A549 treated with RU486 at 1 μM for 4 hours (cell line): Measurements from ENCODE around the gene PET117. TPM values are rescaled to one million over a fixed set of nuclear protein-coding genes. Genes with fewer than 3 reads are reported as not detected.

Source experiments
- total RNA-seq: library from RNA; stranded (reverse); fragments of 200-300 nt; extraction: Qiagen RNA extraction; gene quantifications from 5 replicates; pipeline ENCODE4 v1.2.3, GENCODE V29; 2022; ENCODE audit warnings: low read depth

Gene PET117, protein sequence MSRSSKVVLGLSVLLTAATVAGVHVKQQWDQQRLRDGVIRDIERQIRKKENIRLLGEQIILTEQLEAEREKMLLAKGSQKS
- 21.8 to 29.8 TPM (median 26.4 TPM) in 5 replicates for total RNA-seq

DNA sequence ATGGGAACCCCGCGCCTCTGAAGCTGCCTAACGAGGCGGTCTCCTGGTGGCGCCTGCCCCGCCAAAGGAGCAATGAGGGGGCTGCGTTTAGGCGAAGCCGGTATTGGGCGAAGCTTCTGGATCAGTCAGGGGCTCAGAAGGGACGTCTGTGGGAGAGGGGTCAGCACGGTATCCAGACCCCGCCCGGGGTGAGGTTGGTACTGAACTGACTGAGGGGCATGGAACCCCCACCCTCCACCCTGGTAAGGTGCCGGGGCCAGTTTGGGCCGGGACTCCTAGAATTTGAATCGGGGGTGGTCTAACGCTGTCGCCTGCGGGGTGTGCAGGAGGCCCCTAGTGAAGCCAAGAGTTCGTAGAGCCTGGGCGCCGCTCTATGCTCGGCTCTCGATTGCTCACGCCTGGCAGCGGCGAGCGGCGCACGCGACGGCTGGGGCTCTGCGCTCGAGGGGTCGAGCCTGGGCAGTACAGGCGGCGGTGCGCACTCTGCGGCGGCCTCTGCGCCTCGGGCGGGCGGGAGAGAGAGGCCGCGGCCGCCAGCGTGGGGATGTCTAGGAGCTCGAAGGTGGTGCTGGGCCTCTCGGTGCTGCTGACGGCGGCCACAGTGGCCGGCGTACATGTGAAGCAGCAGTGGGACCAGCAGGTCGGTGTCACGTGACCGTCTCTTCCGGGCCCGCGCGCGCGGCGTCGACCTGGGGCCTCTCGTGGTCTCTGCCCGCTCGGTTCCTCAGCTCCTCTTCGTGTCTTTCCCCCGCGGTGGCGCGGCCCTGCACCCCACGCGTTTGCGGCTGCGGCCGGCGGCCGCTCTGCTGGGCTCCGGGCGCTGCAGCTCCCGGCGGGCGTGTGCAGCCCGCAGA, at the start of gene PET117, which contains the start of gene KAT14:
TSS of gene PET117 (plus strand) at position 452 of the 854 bp plus-strand sequence. CDS start at position 545, 93 bp downstream.
TSS of gene KAT14 (plus strand) at position 452 of the 854 bp plus-strand sequence. CDS start 4,798 bp downstream, outside the sequence.

Other genes with a start within 250 kb of the PET117 start
- 185 to 249 TPM (median 239 TPM) in 5 replicates for gene SNX5, start 169.1 kb upstream of the PET117 start, total RNA-seq
- gene MGME1, start 168.8 kb upstream of the PET117 start, total RNA-seq: 43.0 to 46.1 TPM (median 45.5 TPM) in 5 replicates
- gene OVOL2, start 79.9 kb upstream of the PET117 start, total RNA-seq: 0.16 to 0.43 TPM (median 0.19 TPM) in 4 of 5 replicates, not detected in the other
- gene KAT14, start within 50 bp of the PET117 start, total RNA-seq: 7.6 to 11.0 TPM (median 10.1 TPM) in 5 replicates
- 9.0 to 11.0 TPM (median 10.5 TPM) in 5 replicates for gene ZNF133, start 150.7 kb downstream of the PET117 start, total RNA-seq